HepG2 (cell line): ENCODE results near the gene KAT14. TPM values are rescaled to one million over a fixed set of nuclear protein-coding genes. Genes with fewer than 3 reads are reported as not detected.

Experiments used
- ARNT ChIP-seq: fragments of 450-650 bp; IDR thresholded peaks from 2 replicates; pipeline ENCODE4 v1.6.1; 2017
- HMGXB4 ChIP-seq, 2 experiments: sonication (generic) in 1 of 2; formaldehyde crosslinking in 1 of 2; IDR thresholded peaks; 2 replicates each; pipeline versions ENCODE4 v1.4.0 to v1.6.1; 2018 to 2020; ENCODE audit warnings: missing genetic modification reagents in 2 of 2, borderline replicate concordance in 1 of 2, low read depth in 1 of 2, mild to moderate bottlenecking in 1 of 2, missing biosample characterization in 1 of 2
- HOXA9 ChIP-seq: sonication (generic); formaldehyde crosslinking; IDR thresholded peaks from 2 replicates; pipeline ENCODE4 v1.8.1; 2022; ENCODE audit warnings: missing genetic modification reagents, mild to moderate bottlenecking, moderate library complexity, borderline replicate concordance
- KAT8 ChIP-seq: IDR thresholded peaks from 2 replicates; pipeline ENCODE4 v1.6.1; 2016; ENCODE audit warnings: missing genetic modification reagents, missing compliant biosample characterization
- KDM5A ChIP-seq: fragments of 200-600 bp; sonication (generic); IDR thresholded peaks from 2 replicates; pipeline ENCODE4 v1.7.0; 2018; ENCODE audit warnings: antibody characterized with exemption, mild to moderate bottlenecking, low read length, borderline replicate concordance
- KLF9 ChIP-seq: IDR thresholded peaks from 2 replicates; pipeline ENCODE4 v1.6.1; 2016; ENCODE audit warnings: low read depth
- MAX ChIP-seq: IDR thresholded peaks from 2 replicates; pipeline ENCODE4 v1.6.1; 2012; ENCODE audit warnings: inconsistent platforms
- MTF2 ChIP-seq: sonication (generic); formaldehyde crosslinking; IDR thresholded peaks from 2 replicates; pipeline ENCODE4 v1.5.0; 2020; ENCODE audit warnings: missing genetic modification reagents, borderline replicate concordance
- TBL1XR1 ChIP-seq: fragments of 150-350 bp; IDR thresholded peaks from 2 replicates; pipeline ENCODE4 v1.6.1; 2014; ENCODE audit warnings: borderline replicate concordance, low read length; ENCODE audit not compliant: partially characterized antibody
- TBP ChIP-seq: sonication (generic); formaldehyde crosslinking; IDR thresholded peaks from 2 replicates; pipeline ENCODE4 v1.5.0; 2020; ENCODE audit warnings: missing genetic modification reagents
- ZBED4 ChIP-seq: sonication (generic); formaldehyde crosslinking; IDR thresholded peaks from 2 replicates; pipeline ENCODE4 v1.4.0; 2020; ENCODE audit warnings: missing genetic modification reagents, borderline replicate concordance
- ZBTB14 ChIP-seq: sonication (generic); formaldehyde crosslinking; IDR thresholded peaks from 2 replicates; pipeline ENCODE4 v1.4.0; 2020; ENCODE audit warnings: missing genetic modification reagents
- ZKSCAN1 ChIP-seq: fragments of 150-350 bp; IDR thresholded peaks from 2 replicates; pipeline ENCODE4 v1.6.1; 2014; ENCODE audit warnings: low read length
- ZMYM4 ChIP-seq: sonication (generic); formaldehyde crosslinking; IDR thresholded peaks from 2 replicates; pipeline ENCODE4 v1.8.1; 2023; ENCODE audit warnings: mild to moderate bottlenecking, missing genetic modification reagents
- ZNF282 ChIP-seq: fragments of 450-650 bp; IDR thresholded peaks from 2 replicates; pipeline ENCODE4 v1.6.1; 2018; ENCODE audit not compliant: partially characterized antibody
- ZNF333 ChIP-seq: sonication (generic); formaldehyde crosslinking; IDR thresholded peaks from 2 replicates; pipeline ENCODE4 v1.4.0; 2020; ENCODE audit warnings: mild to moderate bottlenecking, missing genetic modification reagents, borderline replicate concordance
- ZNF570 ChIP-seq: sonication (generic); formaldehyde crosslinking; IDR thresholded peaks from 2 replicates; pipeline ENCODE4 v1.4.0; 2020; ENCODE audit warnings: mild to moderate bottlenecking, missing genetic modification reagents, borderline replicate concordance
- ZNF609 ChIP-seq: sonication (generic); formaldehyde crosslinking; IDR thresholded peaks from 2 replicates; pipeline ENCODE4 v1.4.0; 2020; ENCODE audit warnings: mild to moderate bottlenecking, missing genetic modification reagents, borderline replicate concordance
- ZNF747 ChIP-seq: sonication (generic); formaldehyde crosslinking; IDR thresholded peaks from 2 replicates; pipeline ENCODE4 v1.8.1; 2023; ENCODE audit warnings: missing genetic modification reagents, mild to moderate bottlenecking, borderline replicate concordance
- polyA plus RNA-seq, 8 experiments: library from polyadenylated mRNA; depleted of rRNA in 3 of 8; stranded (reverse) in 7 of 8; unstranded in 1 of 8; fragments of >200 nt; fragmentation: Illumina TruSeq in 4 of 8; extraction: Trizol in 4 of 8; gene quantifications; 2 replicates each; pipeline versions ENCODE4 v1.2.1 to v1.2.3, GENCODE V29; 2011 to 2016; ENCODE audit warnings: low read depth in 4 of 8, missing spikeins in 1 of 8, mixed read lengths in 1 of 8; ENCODE audit not compliant: insufficient read depth in 1 of 8
- total RNA-seq, 5 experiments: library from RNA; depleted of rRNA; stranded (reverse); fragments of >200 nt; fragmentation: Illumina TruSeq; extraction: Trizol; gene quantifications; 2 replicates each; pipeline ENCODE4 v1.2.3, GENCODE V29; 2016; ENCODE audit warnings: low read depth in 1 of 5

The KAT14 gene
- total and polyA plus RNA-seq, 2 of the 13 experiments (the other 11 are each of a cell fraction or from before 2014, with no cell fraction given): 5.1 to 15.1 TPM

- TF ChIP-seq ZNF609 (no peak), ZNF747 (CRISPR knock-in tag) (no peak), KAT8 (no peak), ZBED4 (CRISPR knock-in tag) (no peak), MAX (no peak), ZNF282 (no peak), ZKSCAN1 (no peak), TBL1XR1 (no peak), HMGXB4 (CRISPR knock-in tag; IDR thresholded peaks at IDR 0.05; ENCODE audit: borderline replicate concordance in 1 of 2, low read depth in 1 of 2) (peak in 1 of 2 experiments; percentile 74; a peak in 1 of 4 replicates), ZMYM4 (CRISPR knock-in tag) (no peak), ARNT (no peak), MTF2 (peak; percentile 10; the same call in 1 of the 2 replicates), TBP (CRISPR knock-in tag) (0 out of 2 replicates have a peak, but pooled peaks have one; percentile 10), ZBTB14 (no peak), ZNF333 (CRISPR knock-in tag) (peak; percentile 14; the same call in 1 of the 2 replicates), ZNF570 (no peak), KLF9 (CRISPR knock-in tag) (0 out of 2 replicates have a peak, but pooled peaks have one; percentile 1), HOXA9 (no peak), KDM5A (peak; percentile 82)
Measured at GRCh38 chr20:18138266-18138582, 561 bp downstream of the KAT14 start (continued).
